Lower leg skin (tissue), 4 donors: Measurements from ENCODE around the gene PRMT2. TPM values are rescaled to one million over a fixed set of nuclear protein-coding genes. Genes with fewer than 3 reads are reported as not detected.
A peak's percentile ranks its signal among the peaks of the same experiment; 100 is the strongest.

Experiments
- DNase-seq, 2 donors: peaks; one replicate each; pipeline ENCODE4 v3.0.0-alpha.2; 2019; ENCODE audit warnings: low spot score in 2 of 2
- H3K4me3 ChIP-seq: fragments of 200-600 bp; sonication (generic); 2 replicates; pipeline ENCODE4 v1.5.1; 2017; ENCODE audit warnings: mild to moderate bottlenecking, low read depth; ENCODE audit not compliant: poor library complexity, severe bottlenecking
- POLR2A ChIP-seq, 2 donors: fragments of 450-650 bp; IDR thresholded peaks; one replicate each; pipeline ENCODE4 v1.6.1; 2016 to 2017; ENCODE audit warnings: antibody characterized with exemption in 2 of 2, mild to moderate bottlenecking in 1 of 2, moderate library complexity in 1 of 2
- WGBS, 2 donors: methylation state at CpG; one replicate each; pipeline ENCODE4 v1.1.5; 2018; 5-methylcytosine and 5-hydroxymethylcytosine counted together
- intact Hi-C: fragments of 100-400 bp; cut with DNase I; formaldehyde crosslinking; loops from one replicate; pipeline ENCODE4 v1.15.0; 2023; ENCODE audit warnings: low total_unique reads
- total RNA-seq, 4 donors: library from RNA; depleted of rRNA; stranded (reverse); fragments of >200 nt; gene quantifications; one replicate each; pipeline ENCODE4 v1.1.0, GENCODE V29; 2016
- TF ChIP-seq, protein P1 (sequence below), 3 donors: fragments of 450-650 bp; IDR thresholded peaks; one replicate each; pipeline ENCODE4 v1.5.1; 2016; ENCODE audit warnings: antibody characterized with exemption in 3 of 3, mild to moderate bottlenecking in 3 of 3, moderate library complexity in 2 of 3

PRMT2 gene
- total RNA-seq, 4 donors from 2014 or later, result 88.0 to 115 (median 95.2) TPM

- no peak for DNase-seq
- WGBS, 2 donors, result 63 to 70% methylated on average over 13 to 15 of the region's 15 CpGs
- no peak within 1 kb of the TSS for H3K4me3 ChIP-seq
- no peak for TF ChIP-seq POLR2A (IDR thresholded peaks at IDR 0.05)
- TF ChIP-seq, protein P1, sequence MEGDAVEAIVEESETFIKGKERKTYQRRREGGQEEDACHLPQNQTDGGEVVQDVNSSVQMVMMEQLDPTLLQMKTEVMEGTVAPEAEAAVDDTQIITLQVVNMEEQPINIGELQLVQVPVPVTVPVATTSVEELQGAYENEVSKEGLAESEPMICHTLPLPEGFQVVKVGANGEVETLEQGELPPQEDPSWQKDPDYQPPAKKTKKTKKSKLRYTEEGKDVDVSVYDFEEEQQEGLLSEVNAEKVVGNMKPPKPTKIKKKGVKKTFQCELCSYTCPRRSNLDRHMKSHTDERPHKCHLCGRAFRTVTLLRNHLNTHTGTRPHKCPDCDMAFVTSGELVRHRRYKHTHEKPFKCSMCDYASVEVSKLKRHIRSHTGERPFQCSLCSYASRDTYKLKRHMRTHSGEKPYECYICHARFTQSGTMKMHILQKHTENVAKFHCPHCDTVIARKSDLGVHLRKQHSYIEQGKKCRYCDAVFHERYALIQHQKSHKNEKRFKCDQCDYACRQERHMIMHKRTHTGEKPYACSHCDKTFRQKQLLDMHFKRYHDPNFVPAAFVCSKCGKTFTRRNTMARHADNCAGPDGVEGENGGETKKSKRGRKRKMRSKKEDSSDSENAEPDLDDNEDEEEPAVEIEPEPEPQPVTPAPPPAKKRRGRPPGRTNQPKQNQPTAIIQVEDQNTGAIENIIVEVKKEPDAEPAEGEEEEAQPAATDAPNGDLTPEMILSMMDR (IDR thresholded peaks at IDR 0.05), result no peak
- intact Hi-C loops, result no loop called here
Measured at GRCh38 chr21:46604975-46605766, 30.3 kb upstream of the PRMT2 start, which contains the start of gene S100B. S100B (minus strand) TSS chr21:46605082; CDS start chr21:46602415, 2,667 bp downstream.

GRCh38 chr21:46605767-46606426 is 29.6 kb upstream of the PRMT2 start:
- 71 to 81% methylated on average over 14 of the region's 14 CpGs for WGBS, 2 donors
- no peak overlapping the region for H3K4me3 ChIP-seq
- peak in 1 of 2 donors; percentile 38 for DNase-seq
- intact Hi-C loops, result no loop called here
- TF ChIP-seq POLR2A (IDR thresholded peaks at IDR 0.05), result no peak
- TF ChIP-seq, protein P1 (IDR thresholded peaks at IDR 0.05), result no peak

- H3K4me3 ChIP-seq, result no peak overlapping the region
- DNase-seq, result no peak
- WGBS, 2 donors, result 68 to 80% methylated on average over 7 of the region's 7 CpGs
- no peak for TF ChIP-seq POLR2A (IDR thresholded peaks at IDR 0.05)
- TF ChIP-seq, protein P1 (IDR thresholded peaks at IDR 0.05), result no peak
- intact Hi-C loops, result no loop called here
Measured at GRCh38 chr21:46606427-46606813, 29.1 kb upstream of the PRMT2 start.

DNA sequence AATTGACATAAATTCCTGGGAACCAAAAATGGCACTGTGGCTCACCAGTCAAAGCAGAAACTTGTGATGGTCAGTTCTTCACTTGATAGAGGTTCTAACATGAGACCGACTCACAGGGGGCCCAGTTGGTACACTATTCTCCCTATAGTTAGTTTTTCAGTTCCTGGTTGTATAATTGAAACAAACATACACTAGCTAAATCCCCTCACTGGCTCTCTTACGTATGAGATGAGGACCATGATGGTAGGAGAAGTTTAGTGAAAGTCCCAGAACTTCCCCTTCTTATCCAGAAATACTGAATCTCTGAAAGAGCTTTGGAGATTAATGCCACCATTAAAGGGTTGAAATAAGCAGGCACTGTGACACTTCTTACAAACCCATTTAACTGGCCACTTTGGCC is 27.8 kb upstream of the PRMT2 start:
- intact Hi-C loops, result no loop called here
- no peak for TF ChIP-seq POLR2A (IDR thresholded peaks at IDR 0.05)
- TF ChIP-seq, protein P1 (IDR thresholded peaks at IDR 0.05), result no peak
- WGBS, 2 donors, result 89 to 94% methylated on average over 2 of the region's 2 CpGs
- no peak overlapping the region for H3K4me3 ChIP-seq
- DNase-seq, result no peak

DNA sequence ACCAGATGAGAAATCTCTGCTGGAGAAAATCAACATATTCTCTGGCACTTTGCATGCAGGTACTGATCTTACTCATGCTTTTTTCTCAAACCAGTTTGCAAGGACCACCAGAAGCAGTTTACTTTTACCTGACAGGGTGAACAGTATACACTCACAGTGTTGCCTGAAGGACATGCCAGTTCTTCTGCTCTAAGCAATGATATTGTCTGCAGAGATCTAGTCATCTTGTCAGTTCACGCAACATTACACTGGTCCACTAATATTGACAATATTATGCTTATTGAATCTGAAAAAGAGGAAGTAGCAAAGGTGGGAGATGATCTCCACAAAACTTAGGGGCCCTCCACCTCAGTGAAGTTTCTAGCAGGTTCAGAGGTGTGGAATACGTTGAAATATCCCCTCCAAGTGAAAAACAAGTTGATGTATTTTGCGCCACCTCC is 26.8 kb upstream of the PRMT2 start:
- 84% methylated on average over 3 of the region's 3 CpGs for WGBS, 2 donors
- no peak overlapping the region for H3K4me3 ChIP-seq
- DNase-seq, result no peak
- intact Hi-C loops, result no loop called here
- TF ChIP-seq, protein P1 (IDR thresholded peaks at IDR 0.05), result no peak
- no peak for TF ChIP-seq POLR2A (IDR thresholded peaks at IDR 0.05)
